ENCODE data around the gene PLEKHH2.

PLEKHH2 gene

GRCh38 chr2:43791035-43791765 is 154.1 kb downstream of the PLEKHH2 start:
- Histone ChIP-seq H3K9me3 (ENCODE audit: control extremely low read depth in 1 of 5, control insufficient read depth in 4 of 5, insufficient read depth in 2 of 5, low read depth in 1 of 5, low read length in 4 of 5) (no peaks in the 10 kb centered on the region), H3K4me1 (ENCODE audit: control extremely low read depth in 1 of 4, control insufficient read depth in 4 of 4, insufficient read depth in 4 of 4, low read length in 3 of 4) (no peaks in the 10 kb centered on the region), H3K4me3 (ENCODE audit: control insufficient read depth in 1 of 7, extremely low read depth in 1 of 7, insufficient read depth in 4 of 7, low read depth in 2 of 7, low read length in 6 of 7) (no peak overlapping the region), H3K27me3 (replicated peaks in 2 of 5; ENCODE audit: control insufficient read depth in 4 of 5, insufficient read depth in 5 of 5, low read length in 4 of 5) (no peaks in the 10 kb centered on the region), H3K36me3 (ENCODE audit: control insufficient read depth in 4 of 4, insufficient read depth in 4 of 4, low read length in 3 of 4) (peaks cover 0 to 11% (median 2%) of the 10 kb centered on the region in 4 experiments), H3K27ac (ENCODE audit: insufficient read depth in 1 of 2, low read depth in 1 of 2, low read length in 2 of 2, poor library complexity in 1 of 2, severe bottlenecking in 2 of 2) (no peak overlapping the region)
- CTCF ChIA-PET = interaction anchor here (1.5 kb wide), 1 partner anchor 10 kb away, joined by 3 read pairs; no protein-coding TSS in a partner anchor
- POLR2A ChIA-PET = no interaction called here
- WGBS (ENCODE audit: insufficient coverage) = 100% methylated on average over 1 of the region's 2 CpGs
- no peak for DNase-seq

GRCh38 chr2:43792653-43793052 is 155.6 kb downstream of the PLEKHH2 start:
- no peak for DNase-seq
- WGBS (ENCODE audit: insufficient coverage) = no CpG with 5 or more reads among the region's 3 CpGs
- no peak overlapping the region for H3K27ac ChIP-seq (ENCODE audit: insufficient read depth in 1 of 2, low read depth in 1 of 2, low read length in 2 of 2, poor library complexity in 1 of 2, severe bottlenecking in 2 of 2)
- H3K27me3 ChIP-seq (replicated peaks in 2 of 5; ENCODE audit: control insufficient read depth in 4 of 5, insufficient read depth in 5 of 5, low read length in 4 of 5) = no peaks in the 10 kb centered on the region
- CTCF ChIA-PET = interaction anchor here (1.5 kb wide), 1 partner anchor 8 kb away, joined by 3 read pairs; no protein-coding TSS in a partner anchor
- peaks cover 2 to 9% (median 3%) of the 10 kb centered on the region in 4 experiments for H3K36me3 ChIP-seq (ENCODE audit: control insufficient read depth in 4 of 4, insufficient read depth in 4 of 4, low read length in 3 of 4)
- POLR2A ChIA-PET = no interaction called here
- H3K4me1 ChIP-seq (ENCODE audit: control extremely low read depth in 1 of 4, control insufficient read depth in 4 of 4, insufficient read depth in 4 of 4, low read length in 3 of 4) = no peaks in the 10 kb centered on the region
- H3K9me3 ChIP-seq (ENCODE audit: control extremely low read depth in 1 of 5, control insufficient read depth in 4 of 5, insufficient read depth in 2 of 5, low read depth in 1 of 5, low read length in 4 of 5) = no peaks in the 10 kb centered on the region
- no peak overlapping the region for H3K4me3 ChIP-seq (ENCODE audit: control insufficient read depth in 1 of 7, extremely low read depth in 1 of 7, insufficient read depth in 4 of 7, low read depth in 2 of 7, low read length in 6 of 7)

GRCh38 chr2:43794956-43795355 is 157.9 kb downstream of the PLEKHH2 start:
- DNase-seq = no peak
- peaks cover under 1 to 6% (median 3%) of the 10 kb centered on the region in 4 experiments for H3K36me3 ChIP-seq (ENCODE audit: control insufficient read depth in 4 of 4, insufficient read depth in 4 of 4, low read length in 3 of 4)
- H3K27me3 ChIP-seq (replicated peaks in 2 of 5; ENCODE audit: control insufficient read depth in 4 of 5, insufficient read depth in 5 of 5, low read length in 4 of 5) = no peaks in the 10 kb centered on the region
- no peak overlapping the region for H3K4me3 ChIP-seq (ENCODE audit: control insufficient read depth in 1 of 7, extremely low read depth in 1 of 7, insufficient read depth in 4 of 7, low read depth in 2 of 7, low read length in 6 of 7)
- H3K9me3 ChIP-seq (ENCODE audit: control extremely low read depth in 1 of 5, control insufficient read depth in 4 of 5, insufficient read depth in 2 of 5, low read depth in 1 of 5, low read length in 4 of 5) = no peaks in the 10 kb centered on the region
- no peaks in the 10 kb centered on the region for H3K4me1 ChIP-seq (ENCODE audit: control extremely low read depth in 1 of 4, control insufficient read depth in 4 of 4, insufficient read depth in 4 of 4, low read length in 3 of 4)
- POLR2A ChIA-PET = no interaction called here
- CTCF ChIA-PET = no interaction called here
- 95% methylated on average over 7 of the region's 9 CpGs for WGBS (ENCODE audit: insufficient coverage)
- H3K27ac ChIP-seq (ENCODE audit: insufficient read depth in 1 of 2, low read depth in 1 of 2, low read length in 2 of 2, poor library complexity in 1 of 2, severe bottlenecking in 2 of 2) = no peak overlapping the region

GRCh38 chr2:43796206-43796605 is 159.1 kb downstream of the PLEKHH2 start:
- ChIA-PET CTCF (no interaction called here), POLR2A (no interaction called here)
- DNase-seq = no peak
- Histone ChIP-seq H3K9me3 (ENCODE audit: control extremely low read depth in 1 of 5, control insufficient read depth in 4 of 5, insufficient read depth in 2 of 5, low read depth in 1 of 5, low read length in 4 of 5) (no peaks in the 10 kb centered on the region), H3K36me3 (ENCODE audit: control insufficient read depth in 4 of 4, insufficient read depth in 4 of 4, low read length in 3 of 4) (peaks cover 0 to 4% (median 3%) of the 10 kb centered on the region in 4 experiments), H3K27ac (ENCODE audit: insufficient read depth in 1 of 2, low read depth in 1 of 2, low read length in 2 of 2, poor library complexity in 1 of 2, severe bottlenecking in 2 of 2) (no peak overlapping the region), H3K27me3 (replicated peaks in 2 of 5; ENCODE audit: control insufficient read depth in 4 of 5, insufficient read depth in 5 of 5, low read length in 4 of 5) (no peaks in the 10 kb centered on the region), H3K4me1 (ENCODE audit: control extremely low read depth in 1 of 4, control insufficient read depth in 4 of 4, insufficient read depth in 4 of 4, low read length in 3 of 4) (no peaks in the 10 kb centered on the region), H3K4me3 (ENCODE audit: control insufficient read depth in 1 of 7, extremely low read depth in 1 of 7, insufficient read depth in 4 of 7, low read depth in 2 of 7, low read length in 6 of 7) (no peak overlapping the region)
- WGBS (ENCODE audit: insufficient coverage) = no CpG with 5 or more reads among the region's 1 CpG

- DNase-seq = no peak
- Histone ChIP-seq H3K27me3 (replicated peaks in 2 of 5; ENCODE audit: control insufficient read depth in 4 of 5, insufficient read depth in 5 of 5, low read length in 4 of 5) (no peaks in the 10 kb centered on the region), H3K27ac (ENCODE audit: insufficient read depth in 1 of 2, low read depth in 1 of 2, low read length in 2 of 2, poor library complexity in 1 of 2, severe bottlenecking in 2 of 2) (no peak overlapping the region), H3K9me3 (ENCODE audit: control extremely low read depth in 1 of 5, control insufficient read depth in 4 of 5, insufficient read depth in 2 of 5, low read depth in 1 of 5, low read length in 4 of 5) (no peaks in the 10 kb centered on the region), H3K4me3 (ENCODE audit: control insufficient read depth in 1 of 7, extremely low read depth in 1 of 7, insufficient read depth in 4 of 7, low read depth in 2 of 7, low read length in 6 of 7) (no peak overlapping the region), H3K4me1 (ENCODE audit: control extremely low read depth in 1 of 4, control insufficient read depth in 4 of 4, insufficient read depth in 4 of 4, low read length in 3 of 4) (no peaks in the 10 kb centered on the region), H3K36me3 (ENCODE audit: control insufficient read depth in 4 of 4, insufficient read depth in 4 of 4, low read length in 3 of 4) (peaks cover 0 to 2% (median under 1%) of the 10 kb centered on the region in 4 experiments)
- POLR2A ChIA-PET = no interaction called here
- CTCF ChIA-PET = interaction anchor here (1.2 kb wide), 1 partner anchor 55 kb away, joined by 3 read pairs; no protein-coding TSS in a partner anchor
- 89% methylated on average over 2 of the region's 4 CpGs for WGBS (ENCODE audit: insufficient coverage)
These were observed 161.2 kb downstream of the PLEKHH2 start for GRCh38 chr2:43798300-43798699.

GRCh38 chr2:43800894-43801293 is 163.8 kb downstream of the PLEKHH2 start:
- Histone ChIP-seq H3K27ac (ENCODE audit: insufficient read depth in 1 of 2, low read depth in 1 of 2, low read length in 2 of 2, poor library complexity in 1 of 2, severe bottlenecking in 2 of 2) (no peak overlapping the region), H3K9me3 (ENCODE audit: control extremely low read depth in 1 of 5, control insufficient read depth in 4 of 5, insufficient read depth in 2 of 5, low read depth in 1 of 5, low read length in 4 of 5) (no peaks in the 10 kb centered on the region), H3K4me3 (ENCODE audit: control insufficient read depth in 1 of 7, extremely low read depth in 1 of 7, insufficient read depth in 4 of 7, low read depth in 2 of 7, low read length in 6 of 7) (no peak overlapping the region), H3K4me1 (ENCODE audit: control extremely low read depth in 1 of 4, control insufficient read depth in 4 of 4, insufficient read depth in 4 of 4, low read length in 3 of 4) (no peaks in the 10 kb centered on the region), H3K27me3 (replicated peaks in 2 of 5; ENCODE audit: control insufficient read depth in 4 of 5, insufficient read depth in 5 of 5, low read length in 4 of 5) (no peaks in the 10 kb centered on the region), H3K36me3 (ENCODE audit: control insufficient read depth in 4 of 4, insufficient read depth in 4 of 4, low read length in 3 of 4) (peaks cover 2 to 6% (median 4%) of the 10 kb centered on the region in 4 experiments)
- no peak for DNase-seq
- POLR2A ChIA-PET = no interaction called here
- CTCF ChIA-PET = interaction anchor here (1.0 kb wide), 1 partner anchor 9 kb away, joined by 3 read pairs; no protein-coding TSS in a partner anchor

- DNase-seq = no peak
- WGBS (ENCODE audit: insufficient coverage) = no CpG with 5 or more reads among the region's 2 CpGs
- Histone ChIP-seq H3K27me3 (replicated peaks in 2 of 5; ENCODE audit: control insufficient read depth in 4 of 5, insufficient read depth in 5 of 5, low read length in 4 of 5) (no peaks in the 10 kb centered on the region), H3K9me3 (ENCODE audit: control extremely low read depth in 1 of 5, control insufficient read depth in 4 of 5, insufficient read depth in 2 of 5, low read depth in 1 of 5, low read length in 4 of 5) (no peaks in the 10 kb centered on the region), H3K4me3 (ENCODE audit: control insufficient read depth in 1 of 7, extremely low read depth in 1 of 7, insufficient read depth in 4 of 7, low read depth in 2 of 7, low read length in 6 of 7) (no peak overlapping the region), H3K36me3 (ENCODE audit: control insufficient read depth in 4 of 4, insufficient read depth in 4 of 4, low read length in 3 of 4) (peaks cover 0 to 6% (median 3%) of the 10 kb centered on the region in 4 experiments), H3K27ac (ENCODE audit: insufficient read depth in 1 of 2, low read depth in 1 of 2, low read length in 2 of 2, poor library complexity in 1 of 2, severe bottlenecking in 2 of 2) (no peak overlapping the region), H3K4me1 (ENCODE audit: control extremely low read depth in 1 of 4, control insufficient read depth in 4 of 4, insufficient read depth in 4 of 4, low read length in 3 of 4) (no peaks in the 10 kb centered on the region)
- ChIA-PET CTCF (no interaction called here), POLR2A (no interaction called here)
These were observed 165.1 kb downstream of the PLEKHH2 start for GRCh38 chr2:43802135-43802534.
